ENCODE data around the gene CASZ1.

GRCh38 chr1:10696977-10697376, 99.5 kb downstream of the CASZ1 start:
- no peak for TF ChIP-seq CTCF (IDR thresholded peaks at IDR 0.05; ENCODE audit: insufficient read depth, low read depth, low read length)
- no peak for TF ChIP-seq EZH2 (IDR thresholded peaks at IDR 0.05; ENCODE audit: insufficient read depth, low read length)
